Measurements from ENCODE around the gene NPFFR1. TPM values are rescaled to one million over a fixed set of nuclear protein-coding genes. Genes with fewer than 3 reads are reported as not detected.
A peak's percentile ranks its signal among the peaks of the same experiment; 100 is the strongest.
"Not testable (repeated sequence)": the region's sequence is repeated elsewhere in the genome, so short reads cannot be mapped to it uniquely, and the experiment has no call there.

NPFFR1 gene
- polyA plus RNA-seq, 4 donors, result 0.10 to 0.22 (median 0.15) TPM

- DNase-seq (ENCODE audit: low read depth in 4 of 4, low spot score in 2 of 4), result peak in 3 of 4 donors; percentile 86 to 95 (median 91)
Measured at GRCh38 chr10:70233109-70233938, 50.5 kb downstream of the NPFFR1 start, which contains the start of gene PPA1. PPA1 (minus strand) TSS chr10:70233429; CDS start chr10:70233327, 102 bp downstream.

GRCh38 chr10:70232859-70233108 lies 51.0 kb downstream of the NPFFR1 start:
- no peak for DNase-seq (ENCODE audit: low read depth in 4 of 4, low spot score in 2 of 4)

- peak in 1 of 4 donors; percentile 36 for DNase-seq (ENCODE audit: low read depth in 4 of 4, low spot score in 2 of 4)
Measured at GRCh38 chr10:70232155-70232858, 51.5 kb downstream of the NPFFR1 start.

- no peak for DNase-seq (ENCODE audit: low read depth in 4 of 4, low spot score in 2 of 4)
Measured at GRCh38 chr10:70228491-70228890, 55.3 kb downstream of the NPFFR1 start.

GRCh38 chr10:70227548-70228320 lies 56.1 kb downstream of the NPFFR1 start:
- DNase-seq (ENCODE audit: low read depth in 4 of 4, low spot score in 2 of 4), result no peak

- DNase-seq (ENCODE audit: low read depth in 4 of 4, low spot score in 2 of 4), result no peak
Measured at GRCh38 chr10:70223728-70224127, 60.1 kb downstream of the NPFFR1 start.

GRCh38 chr10:70222811-70223447 lies 60.9 kb downstream of the NPFFR1 start:
- DNase-seq (ENCODE audit: low read depth in 4 of 4, low spot score in 2 of 4), result not testable (repeated sequence)

GRCh38 chr10:70222340-70222794 lies 61.4 kb downstream of the NPFFR1 start:
- DNase-seq (ENCODE audit: low read depth in 4 of 4, low spot score in 2 of 4), result no peak

GRCh38 chr10:70221030-70221429 lies 62.8 kb downstream of the NPFFR1 start:
- no peak for DNase-seq (ENCODE audit: low read depth in 4 of 4, low spot score in 2 of 4)

GRCh38 chr10:70212879-70213278 lies 70.9 kb downstream of the NPFFR1 start:
- no peak for DNase-seq (ENCODE audit: low read depth in 4 of 4, low spot score in 2 of 4)

- DNase-seq (ENCODE audit: low read depth in 4 of 4, low spot score in 2 of 4), result no peak
Measured at GRCh38 chr10:70212277-70212676, 71.5 kb downstream of the NPFFR1 start.

- no peak for DNase-seq (ENCODE audit: low read depth in 4 of 4, low spot score in 2 of 4)
Measured at GRCh38 chr10:70206762-70207161, 77.0 kb downstream of the NPFFR1 start.

- DNase-seq (ENCODE audit: low read depth in 4 of 4, low spot score in 2 of 4), result no peak
Measured at GRCh38 chr10:70201105-70201504, 82.7 kb downstream of the NPFFR1 start.

- DNase-seq (ENCODE audit: low read depth in 4 of 4, low spot score in 2 of 4), result no peak
Measured at GRCh38 chr10:70198696-70199466, 84.9 kb downstream of the NPFFR1 start.

Other genes with a start within 250 kb of the NPFFR1 start
- 100 to 1,000 TPM in 1 of 4 donors, 10 to 100 TPM in 3; 73.2 to 103 (median 84.8) TPM for gene MACROH2A2, start 231.2 kb downstream of the NPFFR1 start, polyA plus RNA-seq (ENCODE audit: insufficient read length in 4 of 4)
- 1 to 10 TPM; 4.2 to 8.3 (median 6.4) TPM for gene AIFM2, start 151.2 kb downstream of the NPFFR1 start, polyA plus RNA-seq (ENCODE audit: insufficient read length in 4 of 4)
- gene TYSND1, start 137.3 kb downstream of the NPFFR1 start, polyA plus RNA-seq (ENCODE audit: insufficient read length in 4 of 4), result 10 to 100 TPM in 3 of 4 donors, 1 to 10 TPM in 1; 9.5 to 15.4 (median 13.5) TPM
- 100 to 1,000 TPM; 100 to 124 (median 104) TPM for gene SAR1A, start 113.5 kb downstream of the NPFFR1 start, polyA plus RNA-seq (ENCODE audit: insufficient read length in 4 of 4)
- 100 to 1,000 TPM in 1 of 4 donors, 10 to 100 TPM in 3; 75.7 to 101 (median 92.6) TPM for gene PPA1, start 50.6 kb downstream of the NPFFR1 start, polyA plus RNA-seq (ENCODE audit: insufficient read length in 4 of 4)
- gene LRRC20, start 98.6 kb upstream of the NPFFR1 start, polyA plus RNA-seq (ENCODE audit: insufficient read length in 4 of 4), result 10 to 100 TPM in 3 of 4 donors, 1 to 10 TPM in 1; 8.4 to 12.4 (median 10.3) TPM
- gene EIF4EBP2, start 120.1 kb upstream of the NPFFR1 start, polyA plus RNA-seq (ENCODE audit: insufficient read length in 4 of 4), result 10 to 100 TPM; 71.0 to 86.3 (median 80.1) TPM
- gene NODAL, start 157.7 kb upstream of the NPFFR1 start, polyA plus RNA-seq (ENCODE audit: insufficient read length in 4 of 4), result under 1 TPM; 0.13 to 0.61 (median 0.34) TPM
- gene PALD1, start 194.8 kb upstream of the NPFFR1 start, polyA plus RNA-seq (ENCODE audit: insufficient read length in 4 of 4), result 10 to 100 TPM; 10.5 to 13.3 (median 12.0) TPM

Data from left renal cortex interstitium (tissue), 4 donors.